ENCODE measurements around the gene TAB2.
"Not testable (repeated sequence)": the region's sequence is repeated elsewhere in the genome, so short reads cannot be mapped to it uniquely, and the experiment has no call there.

TAB2 gene

GRCh38 chr6:149448821-149449453, 131.4 kb downstream of the TAB2 start:
- DNase-seq: no peak

- no peak for DNase-seq
Measured at GRCh38 chr6:149449831-149450678, 132.5 kb downstream of the TAB2 start.

- no peak for DNase-seq
Measured at GRCh38 chr6:149450679-149451375, 133.3 kb downstream of the TAB2 start.

- no peak for DNase-seq
Measured at GRCh38 chr6:149451376-149452036, 134.0 kb downstream of the TAB2 start.

GRCh38 chr6:149452037-149452939, 134.8 kb downstream of the TAB2 start:
- no peak for DNase-seq

- DNase-seq: no peak
Measured at GRCh38 chr6:149453597-149454345, 136.3 kb downstream of the TAB2 start.

GRCh38 chr6:149454346-149454848, 136.9 kb downstream of the TAB2 start:
- DNase-seq: no peak

GRCh38 chr6:149455031-149455732, 137.7 kb downstream of the TAB2 start:
- no peak for DNase-seq

- no peak for DNase-seq
Measured at GRCh38 chr6:149456311-149457021, 139.0 kb downstream of the TAB2 start.

- no peak for DNase-seq
Measured at GRCh38 chr6:149457316-149457884, 139.9 kb downstream of the TAB2 start.

- no peak for DNase-seq
Measured at GRCh38 chr6:149458196-149458595, 140.7 kb downstream of the TAB2 start.

GRCh38 chr6:149458806-149459205, 141.3 kb downstream of the TAB2 start:
- DNase-seq: no peak

- no peak for DNase-seq
Measured at GRCh38 chr6:149459761-149460160, 142.2 kb downstream of the TAB2 start.

GRCh38 chr6:149460249-149460648, 142.7 kb downstream of the TAB2 start:
- not testable (repeated sequence) for DNase-seq

Measured in CD4-positive, alpha-beta T cell treated with Interleukin-12 subunit alpha and Interleukin-12 subunit beta, for 1 hour (primary cell).